AG20443 (cell line): ENCODE measurements around the gene CUL4A.
"Not testable (repeated sequence)": the region's sequence is repeated elsewhere in the genome, so short reads cannot be mapped to it uniquely, and the experiment has no call there.

Experiments used
- DNase-seq: peaks from one replicate; pipeline ENCODE4 v3.0.0; 2012; ENCODE audit warnings: low spot score, mixed read lengths

The CUL4A gene

DNA sequence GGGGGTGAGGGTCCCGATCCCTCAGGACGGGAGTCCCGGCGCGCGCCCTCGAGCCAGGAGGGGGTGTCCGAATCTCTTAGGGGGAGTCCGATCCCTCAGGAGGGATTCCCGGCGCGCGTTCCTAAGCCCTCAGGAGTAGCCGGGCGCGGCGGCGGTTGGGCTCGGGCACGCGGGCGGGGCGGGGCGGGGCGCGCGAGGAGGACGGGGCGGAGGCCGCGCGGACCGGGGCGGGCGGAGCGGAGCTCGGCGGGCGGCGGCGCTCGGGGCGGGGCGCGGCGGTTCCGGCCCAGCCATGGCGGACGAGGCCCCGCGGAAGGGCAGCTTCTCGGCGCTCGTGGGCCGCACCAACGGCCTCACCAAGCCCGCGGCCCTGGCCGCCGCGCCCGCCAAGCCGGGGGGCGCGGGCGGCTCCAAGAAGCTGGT lies at the start of gene CUL4A:
Gene CUL4A, plus strand, starts transcription at position 278 of the 423 bp plus-strand sequence. Its CDS starts 15 bp downstream, at position 293.
- peak; percentile 93 for DNase-seq

DNA sequence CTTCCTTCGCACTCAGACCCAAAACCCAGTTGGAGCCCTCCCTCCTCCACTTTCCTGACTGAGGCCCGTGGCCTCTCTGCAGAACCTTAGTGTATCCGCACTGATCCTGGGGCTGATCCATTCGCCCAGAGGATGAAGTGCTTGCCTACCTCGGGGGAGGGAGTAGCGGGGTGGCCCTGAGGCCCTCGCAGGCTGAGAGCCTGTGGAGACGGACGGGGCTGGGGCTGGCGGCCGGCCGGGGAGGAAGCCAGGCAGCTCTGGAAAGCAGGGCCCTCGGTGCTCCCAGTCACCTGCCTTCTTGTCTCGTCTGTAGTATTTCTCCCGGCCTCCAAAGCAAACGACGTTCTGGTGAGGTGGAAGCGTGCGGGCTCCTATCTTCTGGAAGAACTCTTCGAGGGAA lies 49.7 kb upstream of the CUL4A start:
- DNase-seq, result no peak

DNA sequence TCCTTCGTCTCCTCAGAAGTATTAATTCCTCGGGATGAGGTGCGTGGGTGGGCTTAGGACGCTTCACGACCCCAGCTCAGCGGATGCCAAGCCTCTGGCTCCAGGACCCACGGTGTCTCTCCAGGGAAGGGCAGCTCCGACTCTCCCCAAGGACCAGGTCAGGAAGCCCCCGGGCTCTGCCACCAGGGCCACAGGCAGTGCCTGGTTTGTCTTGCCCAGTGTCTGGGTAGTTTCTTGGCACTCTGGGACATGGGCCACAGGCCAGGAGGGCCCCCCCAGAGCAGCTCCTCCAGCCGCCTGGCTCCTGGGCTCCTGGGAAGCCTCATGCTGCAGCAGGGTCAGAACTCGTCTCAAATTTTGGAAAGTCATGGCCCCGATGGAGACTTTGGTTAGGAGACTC lies 48.4 kb upstream of the CUL4A start:
- no peak for DNase-seq

GRCh38 chr13:113161433-113161832 lies 48.0 kb upstream of the CUL4A start:
- peak; percentile 27 for DNase-seq

- not testable (repeated sequence) for DNase-seq
These were observed 47.4 kb upstream of the CUL4A start for GRCh38 chr13:113161975-113162374.

DNA sequence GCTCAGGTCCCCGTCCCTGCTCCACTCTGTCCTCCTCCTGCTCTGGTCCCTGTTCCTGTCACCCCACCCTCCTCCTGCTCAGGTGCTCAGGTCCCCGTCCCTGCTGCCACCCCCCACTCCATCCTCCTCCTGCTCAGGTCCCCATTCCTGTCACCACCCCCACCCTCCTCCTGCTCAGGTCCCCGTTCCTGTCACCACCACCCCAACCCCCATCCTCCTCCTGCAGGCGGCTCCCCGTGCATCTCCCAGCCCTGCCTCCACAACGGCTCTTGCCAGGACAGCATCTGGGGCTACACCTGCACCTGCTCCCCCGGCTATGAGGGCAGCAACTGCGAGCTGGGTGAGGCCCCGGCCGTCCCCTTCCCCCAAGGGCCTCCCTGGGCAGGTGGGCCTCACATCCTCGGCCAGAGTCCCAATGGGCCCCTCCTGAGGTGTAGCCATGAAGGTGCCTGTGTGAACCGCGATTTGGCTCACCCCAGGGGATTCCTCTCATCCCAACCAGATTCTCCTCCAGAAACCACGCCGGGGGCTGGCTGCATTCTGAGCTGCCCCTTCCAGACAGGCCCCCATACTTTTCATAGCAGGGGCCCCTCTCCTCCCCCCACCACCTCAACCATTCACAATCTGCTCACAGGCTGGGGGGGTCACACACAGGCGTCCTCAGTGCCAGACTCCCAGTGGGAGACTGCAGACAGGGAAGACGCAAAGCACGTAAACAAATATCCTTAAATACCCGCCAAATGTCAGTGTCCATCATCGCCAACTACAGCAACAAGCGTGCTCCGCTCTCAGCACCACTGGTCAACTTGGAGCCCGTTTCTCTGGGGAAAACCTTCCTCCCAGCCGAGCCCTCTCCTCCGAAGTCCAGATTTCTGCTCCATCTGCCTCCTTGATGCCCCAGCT lies 46.4 kb upstream of the CUL4A start:
- no peak for DNase-seq

GRCh38 chr13:113164492-113164891 lies 44.9 kb upstream of the CUL4A start:
- no peak for DNase-seq

- no peak for DNase-seq
These were observed 43.1 kb upstream of the CUL4A start for GRCh38 chr13:113166266-113166665.

- no peak for DNase-seq
These were observed 42.7 kb upstream of the CUL4A start for GRCh38 chr13:113166681-113167080.

GRCh38 chr13:113167155-113167554 lies 42.3 kb upstream of the CUL4A start:
- no peak for DNase-seq

DNA sequence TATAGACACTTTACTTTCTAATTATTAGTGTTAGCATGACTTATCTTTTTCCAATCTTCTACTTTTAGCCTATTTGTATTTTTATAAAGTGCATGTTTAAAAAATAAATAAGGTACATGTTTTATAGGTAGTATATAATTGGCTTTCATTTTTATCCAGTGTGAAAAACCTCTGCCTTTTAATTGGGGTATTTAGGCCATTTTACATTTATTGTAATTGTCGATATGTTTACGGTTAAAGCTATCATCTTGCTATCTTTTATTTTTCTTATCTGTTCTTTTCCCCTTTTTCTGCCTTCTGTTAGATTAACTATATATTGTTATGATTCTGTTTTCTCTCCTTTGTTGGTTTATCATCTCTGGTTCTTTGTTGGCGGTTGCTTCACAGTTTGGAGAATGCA lies 41.8 kb upstream of the CUL4A start:
- DNase-seq, result no peak

DNA sequence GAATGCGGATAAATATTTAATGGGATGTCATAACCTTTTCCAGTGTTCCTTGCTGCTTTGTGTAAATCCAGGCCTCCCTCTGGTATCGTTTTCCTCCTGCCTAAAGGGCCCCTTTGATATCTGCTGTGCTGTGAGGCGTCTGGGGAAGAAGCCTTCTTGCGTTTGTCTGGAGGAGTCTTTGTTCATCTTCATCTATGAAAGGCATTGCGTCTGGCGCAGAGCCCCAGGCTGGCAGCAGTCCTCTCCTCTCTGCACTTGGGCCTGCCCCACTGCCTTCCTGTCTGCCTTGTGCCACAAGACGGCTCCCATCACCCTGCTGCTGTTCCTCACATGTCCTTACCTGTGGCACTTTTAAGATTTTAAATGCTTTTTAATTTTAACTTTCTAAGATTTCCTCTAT lies 41.2 kb upstream of the CUL4A start:
- no peak for DNase-seq

GRCh38 chr13:113169277-113170272 lies 39.8 kb upstream of the CUL4A start:
- no peak for DNase-seq

DNA sequence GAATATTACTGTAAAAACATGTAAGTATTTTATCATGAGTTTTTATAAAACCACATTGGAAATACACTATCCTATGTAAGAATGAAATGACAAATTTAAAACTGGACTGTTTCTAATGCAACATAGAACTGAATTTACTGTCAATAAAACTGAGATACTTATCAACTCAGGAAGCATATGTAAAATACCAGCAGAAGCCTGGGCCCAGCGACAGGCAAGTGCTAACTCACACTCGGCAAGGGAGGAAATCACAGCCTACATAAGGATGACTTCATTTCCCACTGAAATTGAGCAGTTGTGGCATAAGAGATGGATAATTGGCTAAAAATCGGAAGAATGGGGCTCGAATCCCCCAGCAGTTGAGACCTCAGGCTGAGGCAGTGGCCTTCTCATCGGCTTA lies 38.9 kb upstream of the CUL4A start:
- DNase-seq, result no peak

- no peak for DNase-seq
These were observed 37.9 kb upstream of the CUL4A start for GRCh38 chr13:113171250-113172125.

DNA sequence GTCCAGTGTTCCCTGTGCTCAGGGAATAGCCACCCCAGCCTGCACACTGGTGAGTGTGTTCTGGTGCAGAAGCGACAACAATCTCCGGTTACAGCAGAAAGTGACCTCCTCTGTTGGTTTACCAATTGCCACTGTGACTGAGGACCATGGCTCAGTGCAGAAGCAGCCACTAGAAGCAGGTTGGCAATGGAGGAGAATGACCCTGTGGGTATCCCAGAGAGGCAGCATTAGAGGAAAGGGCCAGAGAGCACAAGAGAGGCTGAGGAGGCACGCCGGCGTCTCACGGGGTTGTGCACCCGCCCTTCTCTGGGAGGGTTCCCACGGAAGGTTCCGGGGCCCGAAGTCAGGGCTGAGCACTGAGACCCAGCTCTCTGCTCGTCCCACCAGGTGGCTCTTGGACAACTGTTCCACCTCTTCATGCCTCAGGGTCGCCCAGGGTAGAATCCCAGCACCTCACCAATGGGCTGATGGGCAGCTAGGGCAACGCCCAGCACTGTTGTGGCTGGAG lies 36.9 kb upstream of the CUL4A start:
- no peak for DNase-seq

- no peak for DNase-seq
These were observed 33.1 kb upstream of the CUL4A start for GRCh38 chr13:113176280-113176679.

- no peak for DNase-seq
These were observed 32.6 kb upstream of the CUL4A start for GRCh38 chr13:113176822-113177221.

DNA sequence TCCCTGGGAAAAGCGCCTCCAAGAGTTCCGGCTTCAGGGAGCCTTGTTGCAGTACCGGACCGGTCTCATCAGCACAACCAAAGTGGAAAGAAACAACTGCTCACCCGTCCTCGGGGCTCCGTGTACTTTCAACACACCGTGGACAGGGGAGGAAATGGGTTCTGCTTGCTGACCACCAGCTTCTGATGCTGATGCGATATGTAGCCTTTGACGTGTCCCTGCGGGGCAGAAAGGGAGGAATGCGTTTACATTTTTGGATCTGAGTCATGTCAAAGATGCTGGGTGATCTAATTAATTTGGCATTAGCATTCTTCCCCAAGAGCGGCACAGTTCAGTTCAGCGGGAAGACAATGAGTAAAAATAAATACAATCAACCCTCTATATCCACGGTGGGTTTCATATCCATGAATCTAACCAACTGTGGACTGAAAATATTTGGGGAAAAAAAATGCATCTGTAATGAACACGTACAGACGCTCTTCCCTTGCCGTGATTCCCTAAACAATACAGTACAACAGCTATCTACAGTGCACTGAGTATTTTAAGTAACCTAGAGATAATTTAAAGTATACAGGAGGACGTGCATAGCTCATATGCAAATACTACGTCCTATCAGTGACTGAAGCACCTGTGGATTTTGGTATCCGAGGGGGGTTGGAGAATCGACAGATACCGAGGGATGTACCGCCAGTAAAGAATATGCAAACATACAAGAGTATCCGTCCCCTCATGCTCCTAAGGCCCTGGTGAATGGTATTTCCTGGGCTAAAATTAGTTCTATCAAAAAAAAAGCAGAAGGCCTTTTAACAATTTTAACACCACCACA lies 31.1 kb upstream of the CUL4A start:
- DNase-seq, result peak; percentile 75

DNA sequence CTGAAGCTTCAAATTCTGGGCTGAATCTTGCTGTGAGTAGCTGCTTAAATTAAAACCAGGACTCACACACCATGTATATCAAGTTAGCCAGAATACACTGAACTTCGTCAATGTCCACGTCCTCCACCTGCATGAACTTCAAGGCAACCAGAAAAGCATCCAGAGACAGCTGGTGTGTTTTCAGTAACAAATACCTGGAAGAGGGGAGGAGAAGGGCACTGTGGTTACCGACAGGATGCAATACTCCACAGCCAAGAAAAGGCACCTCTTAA lies 30.6 kb upstream of the CUL4A start:
- no peak for DNase-seq
